GM19240 (cell line): ENCODE measurements around the gene SEMA6A.
A peak's percentile ranks its signal among the peaks of the same experiment; 100 is the strongest.

Source experiments
- DNase-seq: peaks from one replicate; pipeline ENCODE4 v3.0.0; 2011; ENCODE audit warnings: low spot score; ENCODE audit not compliant: insufficient read length

The SEMA6A gene

GRCh38 chr5:116576053-116576713 is 1.6 kb upstream of the SEMA6A start:
- peak; percentile 44 for DNase-seq

- no peak for DNase-seq
These were observed 866 bp upstream of the SEMA6A start for GRCh38 chr5:116575326-116576052.

- no peak for DNase-seq
These were observed 789 bp downstream of the SEMA6A start for GRCh38 chr5:116573702-116574366.

- no peak for DNase-seq
These were observed 1.3 kb downstream of the SEMA6A start for GRCh38 chr5:116573279-116573701.

DNA sequence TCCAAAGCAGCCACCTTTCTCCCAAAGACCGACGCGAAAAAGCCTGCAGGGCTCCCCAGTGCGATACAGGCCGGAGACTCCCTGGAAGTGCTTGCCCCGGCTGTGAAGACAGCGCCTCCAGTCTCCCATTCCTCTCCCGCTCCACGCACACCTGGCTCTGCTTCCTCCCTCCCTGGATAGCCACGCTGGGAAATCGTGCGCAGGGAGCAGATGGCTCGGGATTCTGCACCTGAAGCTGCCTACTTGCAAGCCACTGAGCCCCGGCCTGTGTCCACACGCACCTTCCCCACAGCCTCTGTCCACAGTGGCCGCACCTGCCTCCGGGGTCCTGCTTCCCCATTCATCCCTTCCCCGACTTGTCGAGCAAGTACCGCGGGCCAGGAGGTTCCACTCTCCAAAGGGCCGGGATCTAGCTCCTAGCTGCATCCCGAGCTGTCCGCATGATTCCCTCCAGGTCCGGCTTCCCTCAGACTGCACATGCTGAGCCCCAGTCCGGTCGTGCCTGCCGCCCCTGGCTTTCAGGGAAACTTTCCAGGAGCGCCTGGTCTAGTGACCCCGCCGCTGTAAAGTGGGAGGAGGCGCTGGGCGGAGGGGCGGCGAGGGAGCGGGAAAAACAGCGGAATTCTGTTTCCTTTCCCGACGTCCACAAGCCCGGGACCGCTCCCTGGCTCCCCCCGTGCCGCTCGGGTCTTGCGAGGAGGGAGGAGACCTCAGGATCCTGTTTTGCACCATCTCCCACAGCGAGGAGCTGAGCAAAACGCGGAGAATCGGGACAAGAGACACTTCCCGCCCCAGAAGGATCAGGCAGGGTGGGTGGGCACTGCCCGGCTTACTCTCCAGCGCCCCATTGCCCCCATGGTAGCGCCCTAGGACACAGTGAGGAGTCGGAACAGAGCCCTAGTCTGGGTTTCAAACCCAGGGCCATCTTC is 2.0 kb downstream of the SEMA6A start:
- DNase-seq: no peak

DNA sequence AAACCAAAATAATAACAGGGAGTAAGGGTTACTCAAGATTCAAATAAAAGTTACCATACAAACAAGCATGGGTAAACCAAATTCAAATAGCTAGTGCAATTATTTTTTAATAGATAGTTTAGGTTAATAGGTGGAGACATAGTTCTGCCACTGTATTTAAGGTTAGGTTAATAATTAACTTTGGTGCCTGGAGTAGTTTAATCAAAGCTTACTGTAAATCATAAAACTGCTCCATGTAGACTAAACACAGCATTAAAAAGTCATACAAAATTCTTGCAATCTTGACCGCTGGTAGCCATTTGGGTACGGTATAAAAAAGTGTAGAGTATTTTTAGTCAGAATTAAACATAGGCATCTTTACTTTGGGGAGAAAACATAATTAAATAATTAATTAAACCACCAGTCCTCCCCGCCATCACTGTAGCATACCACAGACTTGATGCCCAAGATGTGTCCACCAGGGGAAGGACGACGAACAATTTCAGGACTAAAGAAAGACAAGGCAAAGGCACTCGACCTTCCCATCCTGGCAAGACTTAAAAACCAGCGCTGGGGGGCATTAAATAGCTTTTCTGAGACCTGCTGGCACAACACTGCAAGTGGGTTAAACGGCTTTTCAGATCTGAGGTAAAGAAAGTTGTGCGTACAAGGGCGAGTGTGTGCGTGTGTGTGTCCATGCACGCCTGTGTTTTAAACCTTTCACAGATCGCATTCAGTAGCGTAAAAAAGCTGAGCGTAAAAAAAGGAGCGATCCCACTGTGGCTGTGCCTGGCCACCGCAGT is 2.9 kb downstream of the SEMA6A start:
- DNase-seq: no peak

DNA sequence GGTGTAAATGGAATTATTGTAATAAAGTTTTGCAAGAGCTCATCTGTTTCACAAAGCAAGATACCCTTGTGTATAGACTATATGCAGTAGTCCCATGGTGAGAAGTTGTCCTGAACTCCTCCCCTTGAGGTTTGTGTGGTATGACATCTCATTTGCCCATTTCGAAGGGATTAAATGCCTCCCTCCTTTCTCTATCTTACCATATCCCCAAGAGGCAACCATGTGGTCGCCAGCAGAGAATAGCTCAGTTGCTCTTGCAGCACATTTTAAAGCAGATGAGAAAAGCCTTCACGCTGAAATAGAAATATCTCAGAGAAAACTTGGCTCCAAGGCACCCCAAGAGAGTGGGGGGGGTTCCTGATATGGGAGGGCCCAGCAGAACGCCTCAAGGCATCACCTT is 4.6 kb downstream of the SEMA6A start:
- no peak for DNase-seq

- no peak for DNase-seq
These were observed 7.5 kb downstream of the SEMA6A start for GRCh38 chr5:116567106-116567505.

- DNase-seq: no peak
These were observed 8.4 kb downstream of the SEMA6A start for GRCh38 chr5:116566251-116566650.

- DNase-seq: no peak
These were observed 9.7 kb downstream of the SEMA6A start for GRCh38 chr5:116564756-116565490.

DNA sequence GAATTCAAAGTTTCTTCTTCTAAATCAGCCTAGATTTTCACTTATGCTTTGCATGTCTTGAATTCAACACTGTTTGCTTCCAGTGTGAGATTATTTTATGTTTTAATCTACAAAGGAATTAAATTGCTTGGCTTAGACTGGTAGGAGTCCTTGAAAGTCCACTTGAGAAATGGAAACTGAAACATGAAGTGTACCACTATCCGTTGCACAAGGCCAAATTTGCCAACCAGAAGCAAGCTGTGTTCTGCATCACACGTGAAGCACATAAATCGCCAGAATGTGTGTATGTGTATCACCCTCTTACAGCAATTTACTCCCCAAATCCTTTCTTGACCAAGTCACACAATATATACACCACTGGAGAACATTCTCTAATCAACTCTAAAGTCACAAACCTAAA is 10.3 kb downstream of the SEMA6A start:
- no peak for DNase-seq

DNA sequence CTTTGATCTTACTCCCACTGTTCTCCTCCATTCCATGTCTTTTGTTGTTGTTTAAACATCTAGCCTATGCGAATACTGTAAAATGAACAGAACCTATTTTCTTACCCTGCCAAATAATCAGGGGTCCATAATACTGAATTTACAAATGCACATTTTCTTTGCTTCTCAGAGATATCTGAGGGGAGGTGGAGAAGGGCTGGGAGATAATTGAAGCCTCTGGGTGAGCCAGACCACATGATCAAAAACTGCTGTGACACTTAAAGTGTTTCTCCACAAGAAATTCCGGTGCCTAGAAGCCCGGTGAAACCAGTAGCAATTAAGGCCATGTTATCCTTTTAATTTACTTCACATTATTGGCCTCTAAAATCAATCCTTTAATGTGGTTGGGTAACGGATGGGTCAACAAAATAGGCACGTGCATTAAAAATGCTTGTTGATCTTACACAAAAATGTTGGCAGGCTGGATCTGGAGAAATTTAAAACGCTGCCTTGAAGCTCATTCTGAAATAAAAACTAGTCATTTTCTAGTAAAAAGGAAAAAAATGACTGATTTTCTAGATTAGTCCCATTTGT is 10.8 kb downstream of the SEMA6A start:
- DNase-seq: no peak

GRCh38 chr5:116562669-116563068 is 12.0 kb downstream of the SEMA6A start:
- no peak for DNase-seq

DNA sequence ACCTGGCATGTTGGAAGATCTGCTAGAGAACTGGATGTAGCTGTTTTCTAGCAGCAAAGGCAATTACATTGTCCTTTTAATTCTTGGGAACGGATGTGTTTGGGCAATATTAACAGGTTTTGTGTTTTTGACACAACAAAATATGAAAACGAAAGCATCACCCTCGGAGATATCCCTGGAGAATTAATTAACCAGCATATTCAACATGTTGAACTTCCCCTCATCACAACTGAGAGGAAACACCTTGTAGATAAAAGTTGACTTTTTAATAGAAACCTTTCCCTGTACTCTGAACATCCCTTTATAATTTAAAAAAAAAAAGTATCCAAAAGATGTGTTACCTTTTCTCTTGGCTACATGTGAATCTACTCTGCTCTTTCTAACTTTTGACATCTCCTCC is 13.0 kb downstream of the SEMA6A start:
- DNase-seq: no peak

DNA sequence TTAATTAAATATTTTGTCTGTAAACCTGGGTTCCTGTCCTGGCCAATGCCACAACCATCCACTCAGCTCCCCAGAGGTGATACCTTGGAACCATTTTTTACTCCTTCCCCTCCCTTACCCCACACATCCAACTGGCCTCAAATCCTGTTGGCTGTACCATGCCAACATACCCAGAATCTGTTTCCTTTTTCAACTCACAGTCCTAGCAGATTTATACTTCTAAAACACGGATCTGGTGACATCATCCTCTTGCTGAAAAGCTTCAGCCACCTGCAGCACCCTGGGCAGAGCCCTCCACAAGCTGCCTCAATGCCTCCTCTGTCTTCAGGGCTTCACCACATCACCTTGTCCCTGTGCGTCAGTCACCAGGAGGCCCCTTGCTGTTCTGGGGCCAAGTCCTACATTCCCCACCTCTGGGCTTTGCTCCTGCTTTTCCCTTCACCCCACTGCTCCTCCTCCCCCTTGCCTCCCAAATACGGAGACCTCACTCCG is 14.9 kb downstream of the SEMA6A start:
- DNase-seq: no peak

DNA sequence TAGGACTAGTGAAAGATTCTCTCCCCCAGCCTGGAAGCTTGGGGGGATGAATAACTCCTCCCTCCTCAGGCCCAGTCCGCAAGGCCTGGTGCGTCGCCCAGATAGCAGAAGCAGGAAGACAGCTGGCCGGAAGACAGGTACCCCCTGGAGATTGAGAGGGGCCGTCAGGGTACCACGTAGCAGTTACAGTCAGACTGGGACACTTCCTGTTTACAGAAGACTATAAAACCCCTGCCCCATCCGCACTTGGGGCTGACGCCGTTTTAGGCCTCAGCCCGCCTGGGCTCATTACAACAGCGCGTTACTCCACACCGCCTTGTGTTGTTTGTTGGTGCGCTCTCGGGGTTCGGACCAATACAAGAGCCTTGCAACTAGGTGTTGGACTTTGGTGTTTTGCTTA is 15.4 kb downstream of the SEMA6A start:
- DNase-seq: no peak

- no peak for DNase-seq
These were observed 16.9 kb downstream of the SEMA6A start for GRCh38 chr5:116557669-116558271.

GRCh38 chr5:116554764-116555163 is 19.9 kb downstream of the SEMA6A start:
- DNase-seq: no peak

- DNase-seq: no peak
These were observed 21.3 kb downstream of the SEMA6A start for GRCh38 chr5:116553366-116553765.
